GM21381 (cell line): ENCODE measurements around the gene PHACTR1.
"Not testable (repeated sequence)": the region's sequence is repeated elsewhere in the genome, so short reads cannot be mapped to it uniquely, and the experiment has no call there.

ENCODE experiments used
- ATAC-seq: cut with Tn5 transposase; IDR thresholded peaks from one replicate; pipeline ENCODE4 v1.9.1; 2021; ENCODE audit warnings: mild to moderate bottlenecking, moderate library complexity; ENCODE audit not compliant: unreplicated experiment

Gene PHACTR1

GRCh38 chr6:13133894-13134293 lies 417.3 kb downstream of the PHACTR1 start:
- ATAC-seq, result not testable (repeated sequence)

GRCh38 chr6:13135152-13135551 lies 418.6 kb downstream of the PHACTR1 start:
- no peak for ATAC-seq

GRCh38 chr6:13139119-13139518 lies 422.6 kb downstream of the PHACTR1 start:
- no peak for ATAC-seq

GRCh38 chr6:13140980-13141379 lies 424.4 kb downstream of the PHACTR1 start:
- ATAC-seq, result no peak

- ATAC-seq, result no peak
Measured at GRCh38 chr6:13141387-13141786, 424.8 kb downstream of the PHACTR1 start.

- ATAC-seq, result no peak
Measured at GRCh38 chr6:13142611-13143010, 426.0 kb downstream of the PHACTR1 start.

- no peak for ATAC-seq
Measured at GRCh38 chr6:13146442-13146841, 429.9 kb downstream of the PHACTR1 start.

GRCh38 chr6:13147376-13147775 lies 430.8 kb downstream of the PHACTR1 start:
- no peak for ATAC-seq

GRCh38 chr6:13147782-13148181 lies 431.2 kb downstream of the PHACTR1 start:
- ATAC-seq, result no peak

- no peak for ATAC-seq
Measured at GRCh38 chr6:13152764-13153163, 436.2 kb downstream of the PHACTR1 start.

GRCh38 chr6:13156381-13156780 lies 439.8 kb downstream of the PHACTR1 start:
- no peak for ATAC-seq

GRCh38 chr6:13157293-13157692 lies 440.7 kb downstream of the PHACTR1 start:
- no peak for ATAC-seq

- ATAC-seq, result no peak
Measured at GRCh38 chr6:13159300-13159699, 442.7 kb downstream of the PHACTR1 start.

GRCh38 chr6:13159822-13160221 lies 443.3 kb downstream of the PHACTR1 start:
- ATAC-seq, result not testable (repeated sequence)

- no peak for ATAC-seq
Measured at GRCh38 chr6:13163161-13163944, 446.8 kb downstream of the PHACTR1 start.

- no peak for ATAC-seq
Measured at GRCh38 chr6:13164291-13164690, 447.7 kb downstream of the PHACTR1 start.

- no peak for ATAC-seq
Measured at GRCh38 chr6:13165502-13166172, 449.1 kb downstream of the PHACTR1 start.

GRCh38 chr6:13166269-13166668 lies 449.7 kb downstream of the PHACTR1 start:
- no peak for ATAC-seq

- ATAC-seq, result no peak
Measured at GRCh38 chr6:13166916-13167315, 450.3 kb downstream of the PHACTR1 start.

GRCh38 chr6:13172291-13172690 lies 455.7 kb downstream of the PHACTR1 start:
- no peak for ATAC-seq

- no peak for ATAC-seq
Measured at GRCh38 chr6:13175087-13175486, 458.5 kb downstream of the PHACTR1 start.

GRCh38 chr6:13175759-13176158 lies 459.2 kb downstream of the PHACTR1 start:
- ATAC-seq, result no peak
